Measurements from ENCODE around the gene CPAMD8.
"Not testable (repeated sequence)": the region's sequence is repeated elsewhere in the genome, so short reads cannot be mapped to it uniquely, and the experiment has no call there.

CPAMD8 gene

GRCh38 chr19:17041976-17042375 lies 15.4 kb upstream of the CPAMD8 start:
- DNase-seq (ENCODE audit: low read depth, low spot score), result no peak

DNA sequence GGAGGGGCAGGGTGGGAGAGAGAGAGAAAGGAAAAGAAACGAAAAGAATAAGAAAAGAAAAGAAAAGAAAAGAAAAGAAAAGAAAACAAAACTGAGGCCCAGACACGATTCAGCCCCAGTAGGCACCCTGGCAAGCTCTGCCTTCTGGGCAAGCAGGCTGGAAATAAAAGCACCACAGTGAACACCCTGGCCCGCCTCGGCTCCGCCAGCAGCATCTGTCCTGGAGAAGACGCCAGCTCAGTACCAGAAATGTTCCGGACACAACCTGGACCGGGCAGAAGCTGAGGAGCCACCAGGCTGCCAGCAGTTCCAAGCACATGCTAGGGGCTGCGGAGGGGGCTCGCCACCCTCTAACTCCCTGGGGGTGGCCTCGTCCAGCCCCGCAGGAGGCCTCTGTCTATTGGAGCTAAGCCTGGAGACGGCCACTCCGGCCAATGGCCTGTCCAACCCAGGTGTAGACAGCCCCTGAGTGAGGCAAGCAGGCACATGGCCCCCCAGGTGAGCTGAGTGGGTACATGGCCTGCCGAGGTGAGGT lies 11.4 kb upstream of the CPAMD8 start:
- no peak for DNase-seq (ENCODE audit: low read depth, low spot score)

GRCh38 chr19:17037184-17037583 lies 10.6 kb upstream of the CPAMD8 start:
- DNase-seq (ENCODE audit: low read depth, low spot score), result no peak

GRCh38 chr19:17036640-17037039 lies 10.0 kb upstream of the CPAMD8 start:
- no peak for DNase-seq (ENCODE audit: low read depth, low spot score)

- DNase-seq (ENCODE audit: low read depth, low spot score), result no peak
These were observed 9.3 kb upstream of the CPAMD8 start for GRCh38 chr19:17035842-17036424.

GRCh38 chr19:17031741-17032140 lies 5.1 kb upstream of the CPAMD8 start:
- DNase-seq (ENCODE audit: low read depth, low spot score), result no peak

DNA sequence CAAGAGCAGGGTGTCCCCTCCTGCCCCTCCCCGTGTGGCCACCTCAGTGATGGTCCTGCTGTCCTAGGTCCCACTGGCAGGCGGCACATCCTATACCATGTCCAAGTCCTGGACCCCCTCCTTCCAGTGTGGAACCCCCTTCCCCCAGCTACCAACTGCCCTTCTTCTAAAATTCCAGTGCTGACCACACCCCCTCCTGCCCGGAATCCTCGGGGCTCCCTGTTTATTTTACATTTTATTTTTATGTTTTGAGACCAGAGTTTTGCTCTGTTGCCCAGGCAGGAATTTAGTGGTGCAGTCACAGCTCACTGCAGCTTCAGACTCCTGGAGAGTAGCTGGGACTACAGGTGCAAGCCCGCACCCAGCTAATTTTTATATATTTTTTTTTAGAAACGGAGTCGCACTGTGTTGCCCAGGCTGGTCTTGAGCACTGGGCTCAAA lies 945 bp upstream of the CPAMD8 start:
- no peak for DNase-seq (ENCODE audit: low read depth, low spot score)

DNA sequence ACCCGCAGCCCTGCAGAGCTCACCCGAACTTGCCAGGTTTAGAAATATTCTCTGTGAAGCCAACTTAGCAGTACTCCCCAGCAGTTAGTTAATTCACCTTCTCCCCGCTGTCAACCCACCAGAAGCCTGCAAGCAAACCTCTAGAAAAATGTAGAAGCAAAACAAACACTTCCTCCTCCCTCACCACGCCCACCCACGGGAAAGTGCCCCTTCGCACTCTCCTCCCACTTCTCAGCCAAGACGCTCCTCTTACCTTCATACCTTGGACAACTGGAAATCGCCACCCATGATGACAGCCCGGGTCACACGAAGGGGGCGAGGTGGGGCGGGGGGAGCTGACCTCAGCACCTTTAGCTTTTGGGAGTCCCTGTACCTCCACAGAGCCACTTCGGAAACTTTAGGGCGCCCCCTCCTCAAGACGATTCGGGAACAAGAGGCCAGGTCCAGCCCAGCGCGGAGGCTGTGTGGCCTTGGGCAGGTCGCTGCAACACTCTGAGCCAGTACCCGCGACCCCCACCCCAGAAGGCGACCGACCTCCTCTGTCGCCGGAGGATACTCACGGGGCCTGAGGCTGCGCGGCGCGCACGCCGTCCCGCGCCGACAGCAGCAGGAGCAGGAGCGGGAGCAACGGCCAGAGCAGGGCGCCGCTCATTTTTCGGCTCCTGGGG lies 485 bp downstream of the CPAMD8 start:
- no peak for DNase-seq (ENCODE audit: low read depth, low spot score)

DNA sequence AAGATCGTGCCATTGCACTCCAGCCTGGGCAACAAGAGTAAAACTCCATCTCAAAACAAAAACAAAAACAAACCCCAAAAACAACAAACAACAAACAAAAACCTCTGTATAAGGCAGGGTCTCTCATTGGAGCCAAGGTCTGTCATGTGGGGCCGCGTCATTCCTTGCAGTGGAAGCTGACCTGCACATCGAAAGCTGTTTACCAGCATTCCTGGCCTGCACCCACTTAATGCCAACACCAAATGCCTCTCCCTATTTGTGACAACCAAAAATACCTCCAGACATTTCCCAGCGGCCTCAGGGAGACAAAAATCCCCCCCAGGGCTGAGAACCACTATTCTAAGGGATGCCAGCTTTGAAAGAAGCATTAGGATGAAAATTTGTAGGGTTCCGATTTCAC lies 1.2 kb downstream of the CPAMD8 start:
- DNase-seq (ENCODE audit: low read depth, low spot score), result no peak

DNA sequence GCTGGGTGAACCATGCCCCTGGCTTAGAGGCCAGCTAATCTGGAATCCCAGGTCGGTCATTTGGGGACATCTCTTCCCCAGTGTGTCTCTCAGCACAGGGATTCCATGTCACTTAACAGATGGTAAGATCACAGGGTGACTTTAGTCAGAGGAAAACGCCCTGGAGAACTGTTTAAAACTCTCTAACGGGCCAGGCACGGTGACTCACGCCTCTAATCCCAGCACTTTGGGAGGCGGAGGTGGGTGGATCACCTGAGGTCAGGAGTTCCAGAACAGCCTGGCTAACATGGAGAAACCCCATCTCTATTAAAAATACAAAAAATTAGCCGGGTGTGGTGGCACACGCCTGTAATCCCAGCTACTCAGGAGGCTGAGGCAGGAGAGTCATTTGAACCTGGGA lies 1.7 kb downstream of the CPAMD8 start:
- not testable (repeated sequence) for DNase-seq (ENCODE audit: low read depth, low spot score)

GRCh38 chr19:17023805-17024204 lies 2.8 kb downstream of the CPAMD8 start:
- DNase-seq (ENCODE audit: low read depth, low spot score), result no peak

GRCh38 chr19:17022738-17023137 lies 3.9 kb downstream of the CPAMD8 start:
- no peak for DNase-seq (ENCODE audit: low read depth, low spot score)

- no peak for DNase-seq (ENCODE audit: low read depth, low spot score)
These were observed 4.6 kb downstream of the CPAMD8 start for GRCh38 chr19:17021793-17022590.

GRCh38 chr19:17021328-17021727 lies 5.3 kb downstream of the CPAMD8 start:
- DNase-seq (ENCODE audit: low read depth, low spot score), result no peak

GRCh38 chr19:17020823-17021222 lies 5.8 kb downstream of the CPAMD8 start:
- DNase-seq (ENCODE audit: low read depth, low spot score), result no peak

GRCh38 chr19:17020385-17020784 lies 6.2 kb downstream of the CPAMD8 start:
- no peak for DNase-seq (ENCODE audit: low read depth, low spot score)

GRCh38 chr19:17014212-17014861 lies 12.3 kb downstream of the CPAMD8 start:
- DNase-seq (ENCODE audit: low read depth, low spot score), result not testable (repeated sequence)

DNA sequence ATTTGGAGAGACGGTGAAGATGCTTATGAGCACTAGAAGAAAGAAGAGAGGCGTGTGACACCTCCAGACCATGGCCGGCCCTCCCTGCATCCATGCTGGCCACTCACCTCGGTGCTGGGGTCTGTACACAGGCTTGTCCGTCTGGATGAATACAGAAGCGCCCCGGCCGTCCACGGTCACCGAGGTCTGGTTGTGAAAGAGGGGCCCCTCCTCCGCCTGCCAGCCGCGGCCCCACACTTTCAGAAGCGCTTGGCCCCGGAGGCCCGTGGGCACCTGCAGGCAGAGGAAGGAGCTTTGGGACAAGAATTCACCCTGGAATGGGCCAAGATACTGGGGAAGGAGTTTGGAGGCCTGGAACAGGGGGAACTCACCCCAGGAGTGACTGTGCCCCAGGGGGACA lies 15.1 kb downstream of the CPAMD8 start:
- DNase-seq (ENCODE audit: low read depth, low spot score), result no peak

GRCh38 chr19:17006579-17006978 lies 20.0 kb downstream of the CPAMD8 start:
- no peak for DNase-seq (ENCODE audit: low read depth, low spot score)

GRCh38 chr19:17005000-17005399 lies 21.6 kb downstream of the CPAMD8 start:
- no peak for DNase-seq (ENCODE audit: low read depth, low spot score)

GRCh38 chr19:17004386-17004785 lies 22.2 kb downstream of the CPAMD8 start:
- DNase-seq (ENCODE audit: low read depth, low spot score), result no peak

DNA sequence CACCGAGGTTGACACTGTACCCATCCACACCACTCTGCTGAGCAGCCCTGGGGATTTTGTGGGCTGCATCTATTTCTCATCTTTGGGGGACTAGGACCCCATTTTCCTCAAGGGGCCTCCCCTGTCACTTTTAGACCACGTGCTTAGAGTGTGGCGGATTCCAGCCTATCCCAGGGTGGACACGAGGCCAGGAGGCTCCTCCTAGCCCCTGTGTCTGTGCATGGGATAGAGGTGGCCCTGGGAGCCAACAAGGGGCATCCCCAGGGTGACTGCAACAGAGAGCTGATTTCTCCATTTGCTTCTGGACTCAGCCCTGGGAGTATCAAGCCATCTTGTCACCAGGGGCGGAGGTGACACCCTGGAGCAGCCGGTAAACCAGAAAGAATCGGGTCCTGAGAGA lies 24.2 kb downstream of the CPAMD8 start:
- DNase-seq (ENCODE audit: low read depth, low spot score), result no peak
